Fibroblast of skin of scalp (primary cell): ENCODE measurements around the gene TOR2A. TPM values are rescaled to one million over a fixed set of nuclear protein-coding genes. Genes with fewer than 3 reads are reported as not detected.
A peak's percentile ranks its signal among the peaks of the same experiment; 100 is the strongest.
"Not testable (repeated sequence)": the region's sequence is repeated elsewhere in the genome, so short reads cannot be mapped to it uniquely, and the experiment has no call there.

Source experiments
- DNase-seq: peaks from one replicate; pipeline ENCODE4 v3.0.0-alpha.2; 2013
- polyA plus RNA-seq, 2 experiments: library from polyadenylated mRNA; unstranded; fragments of 120-200 nt; gene quantifications; one replicate each; pipeline ENCODE4 v1.2.1, GENCODE V29; 2013; ENCODE audit not compliant: insufficient read length in 2 of 2

TOR2A gene
- 7.3 TPM for polyA plus RNA-seq (2013, experiment 1 of 2; ENCODE audit: insufficient read length)
- 8.1 TPM for polyA plus RNA-seq (2013, experiment 2 of 2; ENCODE audit: insufficient read length)

DNA sequence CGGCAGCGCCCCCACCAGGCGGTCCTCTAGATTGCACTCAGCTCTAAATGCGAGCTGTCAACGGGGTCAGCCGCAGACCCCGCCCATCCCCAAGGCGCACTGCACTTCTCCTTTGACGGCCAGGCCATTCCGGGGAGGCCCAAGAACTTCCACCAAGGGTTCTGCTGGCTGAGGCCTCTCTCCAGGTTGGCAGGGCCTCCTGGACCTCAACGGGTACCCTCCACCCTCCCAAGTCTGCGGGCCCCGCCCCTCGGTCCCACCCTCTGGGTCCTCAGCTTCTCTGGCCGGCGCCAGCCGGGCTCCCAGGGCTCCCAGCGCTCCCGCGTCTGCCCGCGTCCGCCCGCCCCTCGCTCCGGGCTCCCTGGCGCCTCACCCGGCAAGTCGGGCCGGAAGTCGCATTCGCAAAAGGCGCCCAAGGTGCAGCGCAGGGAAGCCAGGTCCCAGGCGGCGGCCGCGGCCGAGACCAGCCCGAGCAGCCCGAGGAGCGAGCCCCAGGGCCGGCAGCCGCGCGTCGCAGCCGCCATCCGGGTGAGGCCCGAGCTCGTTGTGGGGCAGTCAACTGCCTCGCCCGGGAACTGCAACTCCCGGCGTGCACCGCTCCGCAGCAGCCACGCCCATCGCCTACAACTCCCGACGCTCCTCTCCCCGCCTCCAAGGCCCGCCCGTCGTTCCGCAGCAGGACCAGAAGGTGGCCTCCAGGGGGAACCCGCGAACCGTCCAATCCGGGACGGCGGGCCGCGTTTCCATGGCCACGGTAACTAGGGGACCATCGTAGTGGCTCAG is at the start of gene TOR2A:
Gene TOR2A, minus strand, starts transcription at position 548 of the 783 bp plus-strand sequence. Its CDS starts 24 bp downstream, at position 524.
- peak; percentile 96 for DNase-seq

DNA sequence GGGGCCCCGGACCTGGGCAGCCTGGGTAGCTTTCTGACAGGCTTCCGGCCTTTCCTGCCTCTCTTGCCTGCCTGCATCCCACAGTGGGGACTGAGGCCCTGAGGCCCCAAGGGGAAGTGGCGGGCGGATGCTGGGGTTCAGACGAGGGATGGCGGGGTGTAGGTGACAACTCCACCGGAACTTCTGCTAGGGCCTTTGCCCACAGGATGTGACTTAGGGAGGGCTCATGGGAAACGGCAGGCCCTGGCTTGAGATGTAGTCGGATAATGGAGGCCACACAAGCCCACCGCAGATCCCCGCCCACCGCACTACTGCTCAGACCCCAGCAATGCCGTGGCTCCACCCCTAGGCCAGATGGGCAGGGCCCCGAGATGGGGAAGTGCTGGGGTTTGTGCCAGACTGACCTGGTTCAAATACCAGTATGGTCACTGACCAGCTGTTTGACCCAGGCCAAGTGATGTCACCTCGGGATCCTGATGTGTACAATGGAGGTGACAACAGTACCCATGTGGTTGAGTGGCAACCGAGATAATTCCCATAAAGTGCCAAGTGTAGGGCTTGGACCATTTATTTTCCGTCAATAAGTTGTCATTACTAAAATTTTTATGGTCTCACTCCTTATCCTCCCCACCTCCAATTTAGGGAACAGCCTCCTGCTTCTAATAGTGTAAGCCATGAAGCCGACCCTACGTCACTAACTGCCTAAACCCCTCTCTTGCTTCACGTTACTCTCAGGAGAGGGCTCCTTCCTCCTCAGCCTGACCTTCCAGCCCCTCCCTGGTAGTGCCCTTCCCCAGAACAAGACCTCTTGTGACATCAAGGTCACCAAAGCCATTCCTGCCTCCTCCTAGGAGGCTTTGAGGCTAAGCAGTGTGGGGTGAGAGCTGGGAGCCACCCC is 48.3 kb upstream of the TOR2A start:
- DNase-seq: no peak

DNA sequence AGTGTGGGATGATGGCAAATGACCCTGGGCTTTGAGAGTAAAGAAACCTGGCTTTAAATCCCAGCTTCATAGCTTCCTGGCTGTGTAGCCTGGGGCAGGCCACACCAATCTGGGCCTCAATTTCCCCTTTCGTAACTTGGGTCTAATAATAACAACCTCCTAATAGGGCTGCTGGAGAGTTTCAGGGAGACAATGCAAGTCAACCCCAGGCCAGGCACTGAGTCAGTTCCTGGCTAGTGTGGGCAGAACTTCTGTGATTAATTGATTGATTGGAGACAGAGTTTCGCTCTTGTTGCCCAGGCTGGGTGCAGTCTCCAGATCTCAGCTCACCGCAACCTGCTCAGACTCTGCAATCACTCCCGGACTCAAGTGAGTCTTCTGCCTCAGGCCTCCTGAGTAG is 46.7 kb upstream of the TOR2A start:
- no peak for DNase-seq

DNA sequence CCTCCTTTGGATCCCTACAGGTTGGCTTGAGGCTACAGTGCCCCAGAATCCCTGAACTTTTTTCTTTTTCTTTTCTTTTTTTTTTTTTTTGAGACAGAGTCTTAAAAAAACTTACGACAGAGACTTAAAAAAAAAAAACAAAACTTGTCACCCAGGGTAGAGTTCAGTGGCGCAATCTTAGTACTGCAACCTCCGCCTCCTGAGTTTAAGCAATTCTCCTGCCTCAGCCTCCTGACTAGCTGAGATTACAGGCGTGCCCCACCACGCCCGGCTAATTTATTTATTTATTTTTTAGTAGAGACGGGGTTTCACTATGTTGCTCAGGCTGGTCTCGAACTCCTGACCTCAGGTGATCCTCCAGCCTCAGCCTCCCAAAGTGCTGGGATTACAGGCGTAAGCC is 45.8 kb upstream of the TOR2A start:
- not testable (repeated sequence) for DNase-seq

DNA sequence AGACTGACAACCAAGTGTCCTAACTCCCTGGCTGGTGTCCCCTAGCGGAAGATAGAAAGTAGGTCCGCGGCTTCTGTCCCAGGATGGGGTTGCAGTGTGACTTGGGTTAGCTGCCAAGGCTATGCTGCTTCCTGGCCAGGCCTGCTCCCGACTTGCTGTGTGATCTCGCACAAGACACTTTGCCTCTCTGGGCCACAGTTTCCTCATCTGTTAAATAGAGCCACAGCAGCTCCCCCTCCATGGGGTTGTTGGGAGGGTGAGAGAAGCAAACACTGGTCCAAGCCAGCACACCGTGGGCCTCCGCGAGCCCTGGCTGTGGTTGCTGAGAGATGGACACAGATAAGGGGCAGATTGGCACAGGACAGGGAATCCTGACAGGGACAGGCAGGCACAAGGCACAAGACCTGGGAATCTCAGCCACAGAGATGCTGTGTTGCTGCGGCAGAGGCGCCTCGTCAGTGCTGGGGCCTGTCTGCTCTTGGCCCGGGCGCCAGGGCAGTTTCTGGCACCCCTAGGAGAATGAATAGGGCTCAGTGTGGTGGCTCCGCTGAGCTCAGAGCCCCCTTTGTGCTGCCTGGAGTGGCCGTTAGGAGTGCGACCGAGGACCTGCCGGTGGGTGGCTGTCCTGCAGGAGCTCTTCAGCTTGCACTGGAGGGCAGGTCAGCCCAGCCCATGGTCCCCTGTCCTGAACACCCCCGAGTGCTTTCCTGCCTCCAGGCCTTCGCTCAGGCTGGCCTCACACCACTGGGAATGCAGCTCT is 45.2 kb upstream of the TOR2A start:
- DNase-seq: no peak

DNA sequence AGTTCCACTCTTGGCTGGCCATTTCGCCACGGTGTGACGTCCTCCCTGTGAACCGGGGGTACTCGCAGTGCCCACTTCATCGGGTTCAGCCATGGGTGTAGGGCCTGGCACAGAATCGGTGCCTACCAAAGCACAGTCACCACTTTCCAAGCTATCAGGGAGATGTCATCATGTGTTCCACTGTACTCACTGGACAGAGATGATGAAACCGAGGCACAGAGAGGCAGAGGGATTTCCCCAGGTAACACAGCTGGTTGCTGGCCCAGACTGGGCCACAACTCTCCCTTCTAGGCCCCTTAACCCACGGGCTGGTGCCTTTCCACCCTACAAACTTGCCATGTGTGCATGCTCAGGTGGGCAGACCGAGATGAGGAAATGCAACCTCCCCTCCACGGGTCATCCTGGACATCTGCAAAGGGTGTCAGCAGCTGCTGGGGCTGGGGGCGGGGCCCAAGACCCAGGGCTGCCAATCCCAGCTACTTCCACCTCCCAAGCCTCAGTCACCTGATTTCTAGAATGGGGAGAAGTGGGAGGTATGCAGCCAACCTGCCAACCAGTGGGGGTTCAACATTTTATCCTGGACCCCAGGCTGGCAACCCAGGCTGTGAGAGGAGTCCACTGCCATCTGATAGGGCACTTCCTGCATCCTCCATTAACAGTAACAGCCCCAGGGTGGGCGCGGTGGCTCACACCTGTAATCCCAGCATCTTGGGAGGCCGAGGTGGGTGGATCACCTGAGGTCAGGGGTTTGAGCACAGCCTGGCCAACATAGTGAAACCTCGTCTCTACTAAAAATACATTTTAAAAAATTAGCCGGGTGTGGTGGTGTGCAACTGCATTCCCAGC is 44.3 kb upstream of the TOR2A start:
- DNase-seq: no peak

DNA sequence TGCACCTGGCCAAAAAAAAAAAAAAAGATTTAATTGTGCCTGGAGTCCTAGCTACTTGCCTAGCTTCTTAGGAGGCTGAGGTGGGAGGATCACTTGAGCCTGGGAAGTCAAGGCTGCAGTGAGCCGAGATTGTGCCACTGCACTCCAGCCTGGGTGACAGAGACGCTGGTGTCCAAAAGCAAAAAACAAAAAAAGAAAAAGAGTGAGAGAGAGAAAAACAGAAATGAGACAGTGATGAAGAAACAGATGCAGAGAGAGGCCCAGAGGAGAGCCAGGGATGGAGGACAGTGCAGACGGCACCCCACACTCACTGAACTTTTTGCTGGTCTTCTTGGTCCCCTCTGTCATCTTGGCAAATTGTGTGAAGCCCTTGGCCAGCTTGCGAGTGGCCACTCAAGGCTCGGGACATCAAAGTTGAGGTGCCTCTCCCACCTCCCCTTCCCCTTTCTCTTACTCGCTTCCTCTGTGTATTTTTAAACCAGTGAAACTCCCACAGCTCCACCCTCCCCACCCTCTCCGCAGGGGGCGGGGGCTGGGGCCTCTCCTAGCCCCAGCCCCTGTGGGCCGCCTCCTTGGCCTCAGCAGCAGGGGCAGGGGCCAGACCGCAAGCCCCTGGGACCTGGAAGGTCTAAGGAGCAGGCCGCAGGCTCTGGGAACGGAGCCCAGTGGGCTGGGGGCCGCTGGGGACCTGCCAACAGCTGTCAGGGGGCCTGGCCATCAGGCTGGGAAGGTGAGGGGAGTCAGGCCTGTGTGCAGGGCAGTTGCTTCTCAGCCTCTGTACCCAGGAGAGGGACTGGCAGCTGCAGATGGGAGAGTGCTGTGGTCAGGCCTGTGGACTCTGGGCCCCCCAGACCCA is 43.4 kb upstream of the TOR2A start, which contains the start of gene SH2D3C:
Gene SH2D3C, minus strand, starts transcription at position 387 of the 856 bp plus-strand sequence. Its CDS starts 39 bp downstream, at position 348.
- no peak for DNase-seq

DNA sequence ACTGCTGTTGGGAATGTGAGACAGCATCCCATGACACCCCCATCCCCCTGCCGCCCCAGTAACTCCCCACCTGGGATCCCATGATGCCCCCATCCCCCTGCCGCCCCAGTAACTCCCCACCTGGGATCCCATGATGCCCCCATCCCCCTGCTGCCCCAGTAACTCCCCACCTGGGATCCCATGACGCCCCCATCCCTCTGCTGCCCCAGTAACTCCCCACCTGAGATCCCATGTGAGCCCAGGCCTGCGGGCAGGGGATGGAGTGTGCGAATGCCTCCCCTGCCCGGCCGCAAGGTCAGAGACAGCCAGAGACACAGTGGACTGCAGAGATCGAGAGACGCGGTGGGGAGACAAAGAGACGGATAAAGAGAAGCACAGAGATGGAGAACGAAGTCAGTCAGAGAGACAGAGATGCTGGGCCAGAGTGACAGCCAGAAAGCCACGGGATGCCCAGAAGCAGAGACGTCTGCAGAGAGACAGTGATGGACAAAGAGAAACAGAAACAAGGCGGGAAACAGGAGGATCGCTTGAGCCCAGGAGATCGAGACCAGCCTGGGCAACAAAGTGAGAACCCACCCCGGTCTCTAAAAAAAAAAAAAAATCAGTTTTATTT is 42.4 kb upstream of the TOR2A start:
- DNase-seq: no peak

DNA sequence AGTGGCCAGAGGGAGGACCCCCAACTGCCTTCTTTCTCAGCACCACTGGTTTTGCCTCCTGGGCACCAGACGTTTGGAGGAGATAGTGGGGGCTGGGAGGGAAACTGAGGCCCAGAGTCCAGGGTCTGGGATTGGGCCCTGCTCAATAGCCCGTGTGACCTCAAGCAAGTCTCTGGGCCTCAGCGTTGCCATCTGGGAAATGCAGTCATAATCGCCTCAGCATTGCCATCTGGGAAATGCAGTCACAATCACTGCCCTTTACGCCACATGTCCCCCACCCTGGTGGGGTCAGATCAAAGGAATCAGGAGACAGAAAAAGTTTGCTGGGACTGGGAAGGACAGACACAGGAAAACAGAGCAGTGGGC is 41.8 kb upstream of the TOR2A start:
- DNase-seq: no peak

DNA sequence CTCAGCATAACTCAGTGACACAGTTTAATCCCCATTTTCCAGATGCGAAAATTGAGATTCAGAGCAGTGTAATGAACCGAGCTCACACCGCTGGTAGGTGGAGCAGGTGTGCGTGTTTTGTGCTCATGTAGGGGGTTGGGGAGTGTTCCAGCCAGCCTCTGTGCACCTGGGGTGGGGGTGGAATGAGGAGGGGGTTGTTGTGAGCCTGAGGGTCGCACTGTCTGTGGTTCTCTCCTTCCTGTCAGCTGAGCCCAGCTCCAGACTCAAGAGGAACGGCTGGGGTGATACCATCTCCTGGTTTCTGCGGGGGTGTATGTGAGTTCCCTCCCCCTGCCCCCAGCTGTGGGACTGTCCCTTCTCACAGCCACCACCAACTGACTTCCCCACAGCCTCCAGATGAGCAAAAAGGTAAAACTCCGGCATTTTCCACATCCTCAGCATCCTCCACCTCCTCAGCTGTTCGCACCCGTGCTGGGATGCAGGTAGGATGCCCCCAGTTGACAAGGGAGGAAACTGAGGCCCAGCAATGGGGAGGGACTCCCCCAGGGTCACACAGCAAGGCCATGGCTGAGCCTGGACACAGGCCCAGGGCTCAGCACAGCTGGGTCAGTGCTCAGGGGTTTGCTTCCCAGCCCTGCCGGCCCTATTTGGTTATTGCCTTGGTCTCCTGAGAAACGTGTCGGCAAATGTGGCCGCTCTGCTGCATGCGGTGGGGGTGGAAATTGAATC is 41.3 kb upstream of the TOR2A start:
- no peak for DNase-seq

DNA sequence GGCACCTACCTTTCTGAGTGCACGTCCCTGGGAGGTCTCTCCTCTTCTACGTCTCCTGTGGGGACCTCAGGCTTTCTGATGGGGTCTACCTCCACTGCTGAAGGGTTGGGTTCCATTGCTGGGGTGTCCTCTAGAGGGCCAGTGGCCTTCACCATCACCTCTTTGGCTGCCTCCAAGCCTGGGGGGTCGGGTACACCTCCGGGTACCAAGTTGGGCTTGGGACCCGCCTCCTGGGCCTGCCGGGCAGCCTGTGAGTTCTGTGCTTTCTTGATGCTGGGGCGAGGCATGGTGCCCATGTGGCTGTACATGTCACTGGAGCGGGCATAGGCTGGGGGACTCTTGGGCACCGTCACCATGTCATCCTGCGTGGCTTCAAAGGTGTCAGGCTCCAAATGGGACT is 38.9 kb upstream of the TOR2A start:
- no peak for DNase-seq

DNA sequence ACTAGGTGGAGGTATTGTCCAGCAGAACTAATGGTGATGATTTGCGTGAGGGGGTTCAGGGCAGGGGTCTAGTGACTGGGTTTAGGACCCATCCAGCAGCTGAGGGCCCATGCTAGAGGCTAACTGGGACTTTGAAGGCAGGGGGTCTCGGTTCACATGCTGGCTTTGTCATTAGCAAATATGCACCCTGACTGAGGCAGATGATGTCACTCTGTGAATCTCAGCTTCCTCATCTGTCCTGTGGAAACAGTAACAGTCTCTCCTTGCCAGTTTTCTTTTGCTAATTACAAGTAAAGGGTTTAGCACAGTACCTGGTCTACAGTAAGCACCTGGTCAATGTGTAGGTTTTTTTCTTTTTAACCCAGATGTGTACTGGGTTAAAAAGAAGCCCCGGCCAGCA is 38.2 kb upstream of the TOR2A start:
- no peak for DNase-seq

DNA sequence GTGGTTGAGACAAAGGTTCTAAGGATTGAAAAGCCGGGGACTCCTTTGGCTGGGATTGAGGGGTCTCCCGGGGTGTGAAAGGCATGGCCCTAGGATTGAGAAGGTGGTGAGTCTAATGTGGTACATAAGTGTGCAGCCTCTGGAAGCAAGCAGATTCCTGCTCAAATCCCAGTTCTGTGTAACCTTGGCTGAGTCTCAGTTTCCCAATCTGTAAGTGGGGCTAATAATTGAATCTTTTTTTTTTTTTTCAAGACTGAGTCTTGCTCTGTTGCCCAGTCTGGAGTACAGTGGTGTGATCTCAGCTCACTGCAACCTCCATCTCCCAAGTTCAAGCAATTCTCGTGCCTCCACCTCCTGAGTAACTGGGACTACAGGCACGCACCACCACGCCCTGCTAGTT is 37.5 kb upstream of the TOR2A start:
- no peak for DNase-seq

DNA sequence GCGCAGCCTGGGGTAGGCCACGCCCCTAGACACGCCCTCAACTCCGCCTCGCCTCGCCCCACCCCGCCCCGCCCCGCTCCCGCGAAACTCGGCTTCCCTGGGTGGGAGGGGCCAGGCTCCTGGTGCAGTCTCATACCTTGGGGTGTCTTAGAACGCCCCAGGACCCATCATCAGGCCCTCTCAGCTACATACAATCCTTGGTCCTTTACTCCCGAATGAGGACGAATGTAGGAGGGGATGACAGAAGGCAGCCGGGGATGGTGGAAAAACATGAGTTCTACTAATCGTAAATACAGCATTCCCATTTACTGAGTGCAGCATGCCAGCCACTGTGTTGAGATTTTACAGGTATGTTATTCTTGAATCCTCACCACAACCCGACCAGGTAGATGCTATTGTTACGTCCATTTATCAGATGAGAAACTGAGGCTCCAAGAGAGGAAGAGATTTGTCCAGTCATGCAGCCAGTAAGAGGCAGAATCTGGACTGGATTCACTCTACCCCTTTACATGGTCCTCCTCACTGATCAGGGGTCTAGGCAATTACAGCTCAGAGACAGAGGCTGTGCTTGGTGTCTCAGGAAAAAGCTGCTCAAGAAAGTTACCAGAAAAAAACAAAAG is 36.6 kb upstream of the TOR2A start:
- DNase-seq: no peak

DNA sequence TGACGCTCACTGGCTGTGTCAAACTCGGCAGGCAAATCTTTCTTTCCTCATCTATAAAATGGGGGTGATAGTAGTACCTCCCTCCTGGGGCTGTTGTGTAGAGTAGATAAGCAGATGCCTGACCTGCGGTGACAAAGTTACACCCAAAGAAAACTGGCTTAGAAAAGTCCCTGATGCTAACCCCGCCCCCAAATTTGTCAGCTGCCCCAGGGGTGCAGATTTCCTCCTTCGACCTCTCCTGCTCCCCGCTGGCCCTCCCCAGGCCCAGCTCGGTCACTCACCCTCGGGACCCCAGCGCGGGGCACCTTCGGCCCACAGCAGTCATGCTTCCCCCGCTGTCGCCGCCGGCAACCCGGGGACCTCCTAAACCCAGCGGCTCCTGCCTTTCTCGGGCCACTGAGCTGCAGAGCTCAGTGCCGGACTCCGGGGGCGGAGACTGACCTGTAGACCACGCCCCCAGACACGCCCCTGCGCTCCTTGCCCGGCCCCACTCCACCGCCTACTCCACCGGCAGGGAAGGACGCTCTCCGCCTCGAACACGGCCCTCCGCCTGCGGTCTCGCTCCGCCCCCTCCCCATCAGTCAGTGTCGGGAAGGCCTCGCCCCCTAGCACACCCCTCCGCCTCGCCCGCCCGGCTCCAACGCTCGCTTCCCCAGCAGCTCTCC is 35.9 kb upstream of the TOR2A start:
- peak; percentile 98 for DNase-seq

DNA sequence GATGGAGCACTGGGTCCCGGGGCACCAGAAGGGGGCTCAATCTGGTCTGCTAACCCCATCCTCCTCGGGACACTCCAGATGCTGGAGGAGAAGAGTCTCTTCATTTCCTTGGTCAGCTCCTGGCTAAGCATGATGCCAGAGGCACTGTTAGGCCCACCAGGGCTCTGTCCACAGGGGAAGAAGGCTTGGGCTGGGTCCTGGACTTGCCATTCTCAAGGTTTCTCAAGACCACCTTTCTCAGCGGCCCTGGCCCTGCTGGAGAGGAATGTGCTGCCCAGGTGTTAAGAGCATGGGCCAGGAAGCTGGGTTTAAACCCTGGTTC is 35.5 kb upstream of the TOR2A start:
- DNase-seq: no peak

DNA sequence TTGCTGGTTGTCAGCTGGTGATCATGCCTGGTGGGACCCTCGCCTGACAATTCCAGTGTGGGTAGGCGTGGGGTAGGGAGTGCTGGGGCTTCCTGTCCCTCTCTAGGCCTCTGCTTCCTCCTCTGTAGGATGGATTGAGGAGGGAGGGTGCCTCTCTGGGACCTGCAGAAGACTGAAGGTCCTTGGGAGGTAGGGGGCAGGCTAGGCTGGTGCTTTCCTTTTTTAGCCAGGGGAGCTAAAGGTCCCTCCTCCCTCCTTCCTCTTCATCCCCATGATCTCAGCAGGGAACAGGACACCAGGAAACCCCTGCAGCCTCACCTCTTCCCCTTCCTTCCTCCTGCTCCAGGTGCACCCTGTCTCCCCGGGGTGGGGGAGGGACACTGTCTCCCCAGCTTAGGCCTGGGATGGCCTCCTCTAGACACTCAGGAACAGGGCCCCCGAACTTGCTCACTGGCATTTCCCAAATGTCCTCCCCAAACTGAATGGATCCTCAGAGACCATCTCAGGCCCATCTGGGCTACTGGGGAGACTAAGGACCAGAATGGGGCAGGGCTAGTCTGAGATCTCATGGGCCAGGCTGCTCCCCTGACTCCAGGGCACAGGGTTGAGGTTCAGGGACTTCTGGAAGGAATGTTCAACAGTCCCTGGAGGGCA is 35.0 kb upstream of the TOR2A start:
- DNase-seq: no peak

DNA sequence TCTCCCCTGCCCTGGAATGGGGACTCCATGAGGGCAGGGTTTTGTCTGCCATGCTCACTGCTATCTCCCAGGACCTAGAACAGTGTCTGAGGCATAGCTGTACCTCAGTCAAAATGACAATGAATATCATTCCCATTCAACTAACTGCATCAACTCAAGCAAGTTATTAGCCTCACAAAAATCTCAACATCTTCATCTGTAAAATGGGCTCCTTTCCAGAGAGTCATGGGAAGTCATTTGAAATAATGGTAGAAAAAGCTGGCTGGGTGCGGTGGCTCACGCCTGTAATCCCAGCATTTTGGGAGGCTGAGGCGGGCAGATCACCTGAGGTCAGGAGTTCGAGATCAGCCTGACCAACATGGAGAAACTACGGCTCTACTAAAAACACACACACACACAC is 34.0 kb upstream of the TOR2A start:
- no peak for DNase-seq
